Tibial nerve (tissue), 4 donors: ENCODE results near the gene FGD2. TPM values are rescaled to one million over a fixed set of nuclear protein-coding genes. Genes with fewer than 3 reads are reported as not detected.

Source experiments
- DNase-seq, 2 donors: peaks; one replicate each; pipeline ENCODE4 v3.0.0-alpha.2; 2019; ENCODE audit warnings: low spot score in 2 of 2
- H3K27ac ChIP-seq, 4 donors: fragments of 200-600 bp; sonication (generic) in 3 of 4; one replicate each; pipeline ENCODE4 v1.5.1; 2017 to 2019; ENCODE audit warnings: mild to moderate bottlenecking in 1 of 4
- H3K27me3 ChIP-seq, 2 donors: fragments of 200-600 bp; sonication (generic) in 1 of 2; one replicate each; pipeline versions ENCODE4 v1.5.1 to v1.6.0; 2017 to 2019
- H3K36me3 ChIP-seq, 3 donors: fragments of 200-600 bp; sonication (generic); one replicate each; pipeline ENCODE4 v1.5.1; 2018 to 2019
- H3K4me1 ChIP-seq, 4 donors: fragments of 200-600 bp; sonication (generic) in 3 of 4; one replicate each; pipeline ENCODE4 v1.5.1; 2017 to 2019
- H3K4me3 ChIP-seq, 4 donors: fragments of 200-600 bp; sonication (generic) in 3 of 4; one replicate each; pipeline ENCODE4 v1.5.1; 2017 to 2019; ENCODE audit warnings: mild to moderate bottlenecking in 1 of 4, moderate library complexity in 1 of 4
- H3K9me3 ChIP-seq, 4 donors: fragments of 200-600 bp; sonication (generic) in 3 of 4; one replicate each; pipeline ENCODE4 v1.5.1; 2017 to 2019
- CTCF ChIP-seq, 5 experiments: fragments of 200-600 bp in 3 of 5; fragments of 450-650 bp in 2 of 5; sonication (generic) in 3 of 5; IDR thresholded peaks; one replicate each; pipeline ENCODE4 v1.5.1; 2016 to 2019; ENCODE audit warnings: antibody characterized with exemption in 5 of 5, mild to moderate bottlenecking in 3 of 5, moderate library complexity in 2 of 5
- EP300 ChIP-seq, 2 donors: sonication (generic); formaldehyde crosslinking; IDR thresholded peaks; one replicate each; pipeline ENCODE4 v1.6.1; 2017; ENCODE audit warnings: antibody characterized with exemption in 2 of 2, mild to moderate bottlenecking in 1 of 2
- POLR2A ChIP-seq, 2 donors: fragments of 450-650 bp; IDR thresholded peaks; one replicate each; pipeline ENCODE4 v1.6.1; 2017; ENCODE audit warnings: antibody characterized with exemption in 2 of 2, mild to moderate bottlenecking in 2 of 2, moderate library complexity in 2 of 2
- WGBS, 2 donors: methylation state at CpG; one replicate each; pipeline ENCODE4 v1.1.5; 2018; 5-methylcytosine and 5-hydroxymethylcytosine counted together
- total RNA-seq, 4 donors: library from RNA; depleted of rRNA; stranded (reverse); fragments of >200 nt; gene quantifications; one replicate each; pipeline ENCODE4 v1.1.0, GENCODE V29; 2016

The FGD2 gene
- total RNA-seq, 4 donors from 2014 or later, result 40.9 to 182 (median 48.5) TPM

GRCh38 chr6:36976509-36976908 is 28.9 kb upstream of the FGD2 start:
- no peaks in the 10 kb centered on the region for H3K9me3 ChIP-seq
- TF ChIP-seq EP300 (IDR thresholded peaks at IDR 0.05) (no peak), POLR2A (IDR thresholded peaks at IDR 0.05) (no peak), CTCF (IDR thresholded peaks at IDR 0.05) (no peak)
- peaks cover 0 to 75% (median 12%) of the 10 kb centered on the region in 4 donors for H3K4me1 ChIP-seq
- H3K36me3 ChIP-seq, result peaks cover 12 to 83% (median 27%) of the 10 kb centered on the region in 3 donors
- DNase-seq, result no peak
- H3K27me3 ChIP-seq, result no peaks in the 10 kb centered on the region
- WGBS, 2 donors, result 93 to 98% methylated on average over 7 of the region's 7 CpGs
- H3K27ac ChIP-seq, result peak overlapping the region in 1 of 4 donors; percentile 57
- H3K4me3 ChIP-seq, result no peak overlapping the region

- 93 to 97% methylated on average over 6 of the region's 6 CpGs for WGBS, 2 donors
- DNase-seq, result no peak
- Histone ChIP-seq H3K27me3 (no peaks in the 10 kb centered on the region), H3K36me3 (peaks cover 12 to 79% (median 22%) of the 10 kb centered on the region in 3 donors), H3K27ac (peak overlapping the region in 2 of 4 donors; percentile 16 to 57), H3K9me3 (no peaks in the 10 kb centered on the region), H3K4me3 (no peak overlapping the region), H3K4me1 (peaks cover 0 to 76% (median 12%) of the 10 kb centered on the region in 4 donors)
- TF ChIP-seq CTCF (IDR thresholded peaks at IDR 0.05), result no peak
Measured at GRCh38 chr6:36976931-36977330, 28.5 kb upstream of the FGD2 start.

- Histone ChIP-seq H3K27ac (peak overlapping the region in 2 of 4 donors; percentile 15 to 54), H3K36me3 (peaks cover 12 to 73% (median 19%) of the 10 kb centered on the region in 3 donors), H3K9me3 (no peaks in the 10 kb centered on the region), H3K4me3 (no peak overlapping the region), H3K4me1 (peaks cover 0 to 76% (median 11%) of the 10 kb centered on the region in 4 donors), H3K27me3 (no peaks in the 10 kb centered on the region)
- 59 to 69% methylated on average over 15 to 16 of the region's 16 CpGs for WGBS, 2 donors
- TF ChIP-seq POLR2A (IDR thresholded peaks at IDR 0.05), result no peak
- peak in 3 of 5 experiments; percentile 14 to 30 (median 24) for TF ChIP-seq CTCF (IDR thresholded peaks at IDR 0.05)
- no peak for DNase-seq
Measured at GRCh38 chr6:36977470-36977941, 27.9 kb upstream of the FGD2 start.

GRCh38 chr6:36978421-36979346 is 26.8 kb upstream of the FGD2 start:
- DNase-seq, result no peak
- TF ChIP-seq POLR2A (IDR thresholded peaks at IDR 0.05), result no peak
- TF ChIP-seq EP300 (IDR thresholded peaks at IDR 0.05), result no peak
- TF ChIP-seq CTCF (IDR thresholded peaks at IDR 0.05), result no peak
- peak overlapping the region in 1 of 4 donors; percentile 54 for H3K27ac ChIP-seq

GRCh38 chr6:36979347-36979742 is 26.1 kb upstream of the FGD2 start:
- Histone ChIP-seq H3K27ac (peak overlapping the region in 1 of 4 donors; percentile 54), H3K4me1 (peaks cover 0 to 79% (median 18%) of the 10 kb centered on the region in 4 donors), H3K36me3 (peaks cover 12 to 55% (median 19%) of the 10 kb centered on the region in 3 donors), H3K9me3 (no peaks in the 10 kb centered on the region), H3K27me3 (no peaks in the 10 kb centered on the region), H3K4me3 (no peak overlapping the region)
- TF ChIP-seq EP300 (IDR thresholded peaks at IDR 0.05), result peak in 1 of 2 donors; percentile 12
- TF ChIP-seq CTCF (IDR thresholded peaks at IDR 0.05), result peak; percentile 25 to 73 (median 62)
- no peak for TF ChIP-seq POLR2A (IDR thresholded peaks at IDR 0.05)
- DNase-seq, result peak in 1 of 2 donors; percentile 60
- 29 to 42% methylated on average over 4 of the region's 4 CpGs for WGBS, 2 donors

More at GRCh38 chr6:36978421-36979346, 26.8 kb upstream of the FGD2 start:
- peaks cover 12 to 62% (median 19%) of the 10 kb centered on the region in 3 donors for H3K36me3 ChIP-seq
- 70 to 81% methylated on average over 11 of the region's 11 CpGs for WGBS, 2 donors
- H3K9me3 ChIP-seq, result no peaks in the 10 kb centered on the region
- peaks cover 0 to 76% (median 13%) of the 10 kb centered on the region in 4 donors for H3K4me1 ChIP-seq
- no peak overlapping the region for H3K4me3 ChIP-seq
- H3K27me3 ChIP-seq, result no peaks in the 10 kb centered on the region
